ENCODE measurements around the gene SPZ1. TPM values are rescaled to one million over a fixed set of nuclear protein-coding genes. Genes with fewer than 3 reads are reported as not detected.
"Not testable (repeated sequence)": the region's sequence is repeated elsewhere in the genome, so short reads cannot be mapped to it uniquely, and the experiment has no call there.

The SPZ1 gene
- total RNA-seq (not detected in 2 replicates), polyA plus RNA-seq (not detected in 2 replicates), polyA minus RNA-seq (ENCODE audit: low replicate concordance) (not detected in 2 replicates)
- polyA plus RNA-seq (2012): not detected in 2 replicates

GRCh38 chr5:80319702-80320101, at the start of gene SPZ1:
SPZ1 (plus strand) TSS chr5:80320002; CDS start chr5:80320216, 214 bp downstream.
- Histone ChIP-seq H3K27ac (ENCODE audit: insufficient read depth, low read length) (no peak within 1 kb of the TSS), H3K4me3 (replicated peaks in 1 of 4; ENCODE audit: control extremely low read depth in 1 of 4, insufficient read depth in 1 of 4, low read depth in 3 of 4, low read length in 4 of 4) (no peak within 1 kb of the TSS), H3K4me2 (ENCODE audit: extremely low read depth, insufficient read depth, low read length) (no peak within 1 kb of the TSS), H3K27me3 (ENCODE audit: control insufficient read depth, insufficient read depth, low read length) (peaks cover 6% of the 10 kb centered on the region), H3K4me1 (ENCODE audit: control insufficient read depth, extremely low read depth, insufficient read depth, low read length) (no peaks in the 10 kb centered on the region), H2AFZ (ENCODE audit: low read length) (no peak within 1 kb of the TSS), H3K9ac (ENCODE audit: insufficient read depth, low read length) (no peak within 1 kb of the TSS), H3K36me3 (ENCODE audit: control insufficient read depth, insufficient read depth, low read length) (no peaks in the 10 kb centered on the region), H4K20me1 (ENCODE audit: control insufficient read depth, extremely low read depth, insufficient read depth, low read length) (no peaks in the 10 kb centered on the region), H3K79me2 (ENCODE audit: control insufficient read depth, insufficient read depth, low read length) (no peaks in the 10 kb centered on the region), H3K9me3 (ENCODE audit: control insufficient read depth, insufficient read depth, low read depth, low read length) (no peaks in the 10 kb centered on the region)
- DNase-seq (ENCODE audit: low read depth in 2 of 2): no peak
- no peak for TF ChIP-seq CTCF (conservative IDR thresholded peaks at IDR 0.05 in 1 of 2, IDR thresholded peaks at IDR 0.05 in 1 of 2; ENCODE audit: low read depth in 1 of 2, low read length in 2 of 2)

- not testable (repeated sequence) for H3K4me2 ChIP-seq (ENCODE audit: extremely low read depth, insufficient read depth, low read length); H2AFZ ChIP-seq (ENCODE audit: low read length); H3K79me2 ChIP-seq (ENCODE audit: control insufficient read depth, insufficient read depth, low read length); H3K27ac ChIP-seq (ENCODE audit: insufficient read depth, low read length); H4K20me1 ChIP-seq (ENCODE audit: control insufficient read depth, extremely low read depth, insufficient read depth, low read length); H3K9me3 ChIP-seq (ENCODE audit: control insufficient read depth, insufficient read depth, low read depth, low read length); H3K9ac ChIP-seq (ENCODE audit: insufficient read depth, low read length); H3K4me1 ChIP-seq (ENCODE audit: control insufficient read depth, extremely low read depth, insufficient read depth, low read length); H3K36me3 ChIP-seq (ENCODE audit: control insufficient read depth, insufficient read depth, low read length); H3K4me3 ChIP-seq (replicated peaks in 1 of 4; ENCODE audit: control extremely low read depth in 1 of 4, insufficient read depth in 1 of 4, low read depth in 3 of 4, low read length in 4 of 4); H3K27me3 ChIP-seq (ENCODE audit: control insufficient read depth, insufficient read depth, low read length)
- DNase-seq (ENCODE audit: low read depth in 2 of 2): peak in 1 of 2 donors; percentile 23
Measured at GRCh38 chr5:80270543-80270942, 49.3 kb upstream of the SPZ1 start.

- H2AFZ ChIP-seq (ENCODE audit: low read length): no peak overlapping the region
- DNase-seq (ENCODE audit: low read depth in 2 of 2): peak; percentile 30 to 35
- H3K4me2 ChIP-seq (ENCODE audit: extremely low read depth, insufficient read depth, low read length): no peak overlapping the region
- no peak overlapping the region for H3K27ac ChIP-seq (ENCODE audit: insufficient read depth, low read length)
- no peaks in the 10 kb centered on the region for H3K36me3 ChIP-seq (ENCODE audit: control insufficient read depth, insufficient read depth, low read length)
- no peaks in the 10 kb centered on the region for H3K4me1 ChIP-seq (ENCODE audit: control insufficient read depth, extremely low read depth, insufficient read depth, low read length)
- no peaks in the 10 kb centered on the region for H3K9me3 ChIP-seq (ENCODE audit: control insufficient read depth, insufficient read depth, low read depth, low read length)
- no peak overlapping the region for H3K9ac ChIP-seq (ENCODE audit: insufficient read depth, low read length)
- H3K4me3 ChIP-seq (replicated peaks in 1 of 4; ENCODE audit: control extremely low read depth in 1 of 4, insufficient read depth in 1 of 4, low read depth in 3 of 4, low read length in 4 of 4): no peak overlapping the region
- no peaks in the 10 kb centered on the region for H3K27me3 ChIP-seq (ENCODE audit: control insufficient read depth, insufficient read depth, low read length)
- no peaks in the 10 kb centered on the region for H4K20me1 ChIP-seq (ENCODE audit: control insufficient read depth, extremely low read depth, insufficient read depth, low read length)
- no peak for TF ChIP-seq EZH2 (IDR thresholded peaks at IDR 0.05; ENCODE audit: low read length, missing control alignments)
- TF ChIP-seq CTCF (conservative IDR thresholded peaks at IDR 0.05 in 1 of 2, IDR thresholded peaks at IDR 0.05 in 1 of 2; ENCODE audit: low read depth in 1 of 2, low read length in 2 of 2): peak; percentile 31 to 46
- H3K79me2 ChIP-seq (ENCODE audit: control insufficient read depth, insufficient read depth, low read length): no peaks in the 10 kb centered on the region
Measured at GRCh38 chr5:80275347-80275746, 44.5 kb upstream of the SPZ1 start.
